Forelimb muscle (tissue), 1 donor: Measurements from ENCODE around the gene UBE3A. TPM values are rescaled to one million over a fixed set of nuclear protein-coding genes. Genes with fewer than 3 reads are reported as not detected.
"Not testable (repeated sequence)": the region's sequence is repeated elsewhere in the genome, so short reads cannot be mapped to it uniquely, and the experiment has no call there.

ENCODE experiments used
- DNase-seq: peaks from one replicate; pipeline ENCODE4 v3.0.0-alpha.2; 2013; ENCODE audit warnings: low read depth
- polyA plus RNA-seq: library from polyadenylated mRNA; unstranded; fragments of 120-200 nt; gene quantifications from one replicate; pipeline ENCODE4 v1.2.1, GENCODE V29; 2013; ENCODE audit not compliant: insufficient read length

UBE3A gene
- 95.0 TPM for polyA plus RNA-seq

DNA sequence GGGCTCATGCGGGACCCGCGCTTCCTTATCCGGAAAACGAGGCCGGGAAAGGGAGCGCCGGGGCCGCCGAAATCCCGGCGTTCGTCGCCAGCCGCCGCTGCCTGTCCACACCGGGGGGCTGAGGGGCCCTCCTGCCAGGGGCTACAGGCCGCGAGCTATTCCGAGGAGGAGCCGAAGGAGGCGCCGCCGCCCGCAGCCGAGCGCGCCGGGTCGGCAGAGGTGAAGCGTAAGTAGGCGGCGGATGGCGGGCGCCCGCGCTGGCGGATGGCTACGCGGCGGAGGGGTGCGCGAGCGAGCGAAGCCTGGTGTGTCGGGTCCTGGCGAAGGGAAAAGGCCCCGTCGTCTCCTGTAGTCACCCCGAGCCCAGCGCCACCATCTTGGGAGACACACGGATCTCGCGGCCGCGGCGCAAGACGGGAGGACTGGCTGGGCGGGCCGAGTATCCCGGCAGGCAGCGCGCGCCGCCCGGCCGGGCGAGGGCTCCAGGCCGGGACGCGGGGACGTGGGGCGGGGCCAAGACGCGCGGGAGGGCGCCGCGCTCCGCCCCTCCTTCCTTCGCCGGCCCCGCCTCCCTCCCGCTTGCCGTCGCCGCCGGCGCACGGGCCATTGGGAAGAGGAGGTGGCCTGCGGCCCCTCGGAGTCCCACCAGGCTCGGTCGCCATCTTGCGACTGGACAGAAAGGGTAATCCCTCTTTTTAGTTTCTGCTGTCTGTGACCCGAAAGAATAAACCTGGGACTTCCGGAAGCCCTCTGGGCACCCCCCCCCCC lies at the start of gene UBE3A:
Gene UBE3A, minus strand, starts transcription at position 424 of the 768 bp plus-strand sequence. CDS start 29,917 bp downstream, outside the sequence.
- DNase-seq = peak; percentile 81

DNA sequence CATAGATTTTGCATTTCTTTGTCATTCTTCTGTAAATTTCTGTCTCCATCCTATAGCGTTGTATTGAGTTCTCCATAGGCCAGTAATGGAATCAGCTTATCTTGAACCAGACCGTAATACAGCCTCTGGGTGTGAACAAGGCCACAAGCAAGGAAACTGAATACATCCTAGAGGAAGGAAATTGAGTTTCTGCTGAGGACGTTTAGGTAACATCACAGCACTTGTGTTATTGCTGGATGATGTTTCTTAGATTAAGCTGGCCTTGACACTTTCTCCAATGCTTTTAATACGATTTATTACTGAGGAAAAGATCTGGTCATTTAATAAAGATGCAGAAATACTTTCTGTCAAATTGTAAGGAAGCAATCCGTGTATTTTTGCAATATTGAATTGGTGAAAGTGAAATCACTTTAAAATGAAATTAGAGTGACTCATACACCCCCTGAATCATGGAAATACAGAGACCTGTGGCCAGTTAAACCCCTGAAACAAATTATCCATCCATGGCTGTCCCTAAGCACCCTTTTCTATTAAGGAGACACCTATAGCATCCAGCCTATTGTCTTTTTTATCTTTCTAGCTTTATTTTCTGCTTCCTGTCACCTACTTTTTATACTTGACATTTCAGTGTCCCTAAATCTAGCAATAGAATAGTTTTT lies 48.5 kb upstream of the UBE3A start:
- no peak for DNase-seq

DNA sequence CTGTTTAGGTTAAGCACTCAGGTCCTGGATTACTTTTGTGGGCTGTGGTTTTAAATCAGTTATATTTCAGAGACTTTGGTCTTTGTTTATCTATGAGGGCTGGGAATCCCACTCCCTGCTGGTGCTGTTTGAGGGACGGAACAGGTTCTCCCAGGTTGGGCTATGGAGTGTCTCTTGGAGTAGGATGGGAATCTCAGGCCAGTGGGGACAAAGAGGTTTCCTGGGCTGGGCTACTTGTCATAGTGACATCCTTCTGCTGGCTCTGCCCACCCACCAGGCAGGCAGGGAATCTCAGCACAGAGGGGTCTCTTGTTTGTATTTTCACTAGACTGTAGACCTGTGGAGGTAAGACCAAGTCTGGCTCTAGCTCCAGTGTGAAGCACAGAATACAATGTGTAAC lies 47.2 kb upstream of the UBE3A start:
- no peak for DNase-seq

DNA sequence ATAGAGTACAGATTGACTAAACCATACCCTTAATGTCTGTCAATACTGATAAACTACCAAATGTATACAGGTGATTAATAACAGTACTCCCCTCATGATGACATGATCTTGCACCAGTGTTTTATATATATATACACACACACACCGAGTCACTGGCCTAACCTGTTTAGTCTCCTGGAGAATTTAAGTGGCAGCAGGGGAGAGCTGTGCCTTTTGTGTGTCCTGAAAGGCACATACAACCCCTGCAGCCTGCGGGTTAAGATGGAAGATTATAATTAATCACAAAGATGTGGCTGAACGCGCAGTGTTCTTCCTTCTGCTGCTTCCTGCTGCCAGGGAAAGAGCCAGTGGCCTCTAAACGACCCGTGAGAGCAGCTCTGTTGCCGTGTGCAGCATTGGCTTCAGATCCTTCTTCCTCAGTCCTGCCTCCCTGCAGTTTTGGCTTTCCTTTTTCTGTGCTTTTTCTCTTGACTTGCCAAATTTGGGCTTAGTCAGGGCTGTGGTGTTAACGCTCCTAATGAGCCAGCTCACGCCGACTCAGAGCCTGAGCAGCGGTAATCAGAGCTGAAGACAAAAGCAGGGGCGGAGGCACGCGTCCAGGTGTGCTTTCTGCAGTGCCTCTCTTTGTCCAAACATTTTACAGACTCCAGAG lies 42.5 kb upstream of the UBE3A start:
- DNase-seq = peak; percentile 20

DNA sequence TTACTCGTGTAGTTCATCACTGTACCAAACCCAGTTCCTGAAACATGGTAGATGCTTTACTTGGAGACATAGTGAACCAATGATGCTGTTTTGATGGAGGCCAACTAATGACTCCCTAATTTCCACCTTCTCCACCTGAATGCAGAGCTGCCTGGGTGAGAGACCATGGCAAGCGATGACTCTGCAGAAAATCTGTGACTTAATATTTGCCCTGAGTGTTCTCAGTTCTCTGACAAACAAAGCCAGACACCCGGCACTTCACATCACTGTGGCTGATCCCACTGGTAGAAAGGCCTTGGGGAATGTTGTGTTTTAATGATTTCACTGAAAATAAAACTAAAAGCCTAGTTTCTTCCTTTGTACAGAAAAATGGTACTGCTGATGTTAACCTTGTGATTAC lies 39.5 kb upstream of the UBE3A start:
- DNase-seq = no peak

DNA sequence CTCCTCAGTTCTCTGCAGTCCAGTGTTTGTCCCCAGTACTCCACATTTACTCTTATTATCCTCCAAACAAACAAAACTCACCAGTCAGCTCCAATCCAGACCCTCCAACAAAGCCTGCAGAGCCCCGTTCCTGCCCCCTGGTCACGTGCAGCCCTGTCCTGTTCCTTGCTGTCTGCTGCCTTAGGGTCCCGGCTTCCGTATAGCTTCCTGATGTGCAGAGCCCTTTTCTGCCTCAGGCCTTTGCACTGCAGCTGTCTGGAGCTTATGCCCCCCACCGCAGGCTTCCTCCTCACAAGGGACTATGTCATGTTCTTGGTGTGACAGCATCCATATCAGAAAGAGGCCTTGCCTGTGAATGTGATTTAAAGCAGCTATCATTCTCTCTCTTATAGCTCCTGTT lies 39.0 kb upstream of the UBE3A start:
- no peak for DNase-seq

DNA sequence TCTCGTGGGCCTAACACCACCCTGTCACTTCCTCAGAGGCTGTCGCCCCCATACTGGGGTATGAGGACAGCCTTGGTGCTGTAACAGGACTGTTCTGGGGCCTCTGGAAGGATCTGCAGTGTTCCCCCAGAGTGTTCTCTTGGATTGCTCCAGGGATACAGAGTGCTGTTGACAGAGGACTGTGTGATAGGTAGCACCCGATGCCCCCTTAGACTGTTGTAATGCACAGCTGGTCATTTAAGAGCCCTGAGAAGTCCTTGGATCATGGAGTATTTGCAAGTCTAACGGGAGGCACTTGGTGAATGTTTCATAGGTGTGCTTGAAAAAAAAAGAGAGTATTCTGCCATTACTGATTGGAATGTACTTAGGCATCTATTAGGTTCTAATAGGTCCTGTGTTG lies 35.4 kb upstream of the UBE3A start:
- no peak for DNase-seq

DNA sequence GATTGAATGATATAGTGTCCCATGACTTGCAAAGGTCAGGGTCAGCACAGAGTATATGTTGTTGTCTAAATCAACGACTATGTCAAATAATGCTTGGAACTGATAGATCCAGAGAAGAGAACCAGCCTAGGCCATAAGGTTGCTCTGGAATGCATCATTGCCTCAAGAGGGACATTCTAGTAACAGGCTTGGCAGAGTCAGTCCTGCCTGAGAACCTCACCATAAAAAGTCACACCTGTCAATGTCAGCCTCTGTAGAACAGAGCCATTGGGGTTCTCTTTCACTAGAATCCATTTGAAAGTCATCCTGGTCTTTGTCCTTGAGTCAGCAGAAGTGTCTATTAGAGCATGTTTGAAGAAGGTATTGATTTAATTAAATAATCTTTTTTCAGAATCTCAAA lies 31.4 kb upstream of the UBE3A start:
- DNase-seq = no peak

DNA sequence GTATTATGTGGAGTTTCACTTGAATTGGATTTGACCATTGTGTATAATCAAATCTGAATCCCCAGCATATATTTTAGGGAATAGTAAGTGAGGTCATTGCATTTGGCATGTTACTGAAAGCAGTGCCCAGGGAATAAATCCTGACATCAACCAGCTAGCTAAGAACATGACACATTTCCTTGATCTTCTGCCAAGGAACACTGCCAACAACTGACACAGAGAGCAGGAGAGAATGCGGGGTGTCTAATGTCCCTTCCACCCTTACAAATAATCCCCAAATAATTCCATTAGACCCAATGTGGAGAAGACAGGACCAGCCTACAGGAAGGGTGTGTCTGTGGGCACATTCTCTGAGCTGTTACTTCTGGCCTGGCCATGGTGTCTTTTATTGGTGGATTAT lies 30.6 kb upstream of the UBE3A start:
- DNase-seq = no peak

DNA sequence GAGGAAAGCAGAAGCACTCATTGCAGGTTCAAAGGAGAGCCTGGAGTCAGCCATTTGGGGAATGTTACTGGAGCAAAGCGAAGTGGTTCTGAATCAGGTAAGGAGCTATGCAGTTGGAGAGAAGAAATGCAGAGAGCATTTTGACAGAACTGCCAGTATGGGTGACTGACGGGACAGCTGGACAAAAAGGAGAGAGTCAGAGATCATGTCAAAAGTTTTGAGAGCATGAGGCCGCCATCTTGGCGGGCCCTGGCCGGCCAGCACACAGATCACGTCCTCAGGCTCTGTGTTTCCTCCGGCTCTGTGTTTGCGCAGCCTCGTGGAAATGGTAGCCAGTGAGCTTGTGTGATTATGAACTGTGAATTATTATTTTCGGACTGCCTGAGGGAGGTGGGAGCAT lies 29.8 kb upstream of the UBE3A start:
- no peak for DNase-seq

DNA sequence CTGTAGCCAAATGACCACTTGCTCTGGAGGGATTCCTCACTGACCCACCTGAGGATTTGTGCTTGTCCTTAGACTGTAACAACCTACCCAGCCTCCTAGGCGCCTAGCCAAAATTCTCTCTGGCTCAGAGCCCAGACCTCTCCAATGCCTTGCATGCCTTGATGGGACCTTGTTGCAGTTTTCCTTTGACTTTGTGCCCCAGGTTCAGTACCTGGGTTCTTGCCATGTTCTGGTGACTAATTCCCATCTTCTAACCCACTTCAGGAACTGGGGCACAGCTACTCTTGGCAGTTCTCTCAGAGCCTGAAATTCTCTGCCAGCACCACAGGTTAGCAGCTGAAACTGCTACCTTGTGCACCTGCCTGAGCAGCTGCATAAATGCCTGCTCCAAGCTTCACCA lies 27.0 kb upstream of the UBE3A start:
- no peak for DNase-seq

DNA sequence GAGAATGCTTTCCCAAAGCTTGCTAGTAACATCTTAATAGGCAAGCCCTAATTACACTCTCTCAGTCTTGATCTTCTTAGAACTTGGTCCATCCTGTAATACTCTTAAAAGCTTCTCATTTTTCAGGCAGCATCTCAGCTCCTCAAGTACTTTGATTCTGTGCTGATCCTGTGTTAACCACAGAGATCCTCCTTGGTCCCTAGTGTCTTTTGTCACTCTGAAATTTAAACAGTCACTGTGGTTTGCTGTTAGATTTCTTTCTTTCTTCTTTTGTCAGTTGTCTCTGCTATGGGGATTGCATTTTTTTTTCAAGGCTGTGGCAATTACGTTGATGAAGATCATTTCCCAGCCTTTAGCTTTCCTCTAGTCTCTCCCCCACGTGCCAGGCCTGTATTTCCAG lies 26.0 kb upstream of the UBE3A start:
- DNase-seq = no peak

DNA sequence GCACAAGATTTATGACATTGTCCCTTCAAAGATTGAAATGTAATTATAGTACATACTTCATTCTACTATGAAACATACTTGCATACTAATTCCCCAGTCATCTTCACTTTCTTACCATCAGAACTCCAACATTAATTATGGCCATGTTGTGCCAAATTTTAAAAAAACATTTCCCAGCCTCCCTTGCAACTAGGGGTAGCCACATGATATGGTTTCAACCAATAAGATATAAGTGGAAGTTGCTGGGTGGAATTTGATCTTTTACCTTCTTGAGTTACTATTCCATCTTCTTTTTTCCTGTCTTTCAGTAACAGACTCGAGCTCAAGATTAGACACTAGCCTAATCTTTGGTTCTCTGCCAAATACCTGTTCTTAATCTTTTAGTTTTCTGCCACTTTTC lies 25.6 kb upstream of the UBE3A start:
- DNase-seq = no peak

DNA sequence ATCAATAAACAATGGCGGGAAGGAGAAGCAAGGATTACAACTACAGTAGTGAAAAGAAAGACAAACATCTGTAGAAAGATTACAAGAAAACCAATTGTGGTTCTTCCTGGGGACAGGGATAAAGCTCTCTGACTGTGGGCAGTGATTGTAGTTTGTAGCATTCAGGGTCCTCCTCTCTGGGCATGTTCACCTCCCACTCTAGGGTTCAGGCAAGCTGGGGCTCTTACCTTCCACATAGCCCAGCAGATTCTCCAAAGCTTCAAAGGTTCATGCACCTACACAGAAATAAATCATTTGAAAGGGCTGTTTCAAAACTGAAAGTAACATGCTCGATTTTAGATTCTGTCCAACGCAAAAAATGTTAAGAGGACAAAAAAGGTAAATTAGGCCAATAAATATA lies 17.4 kb upstream of the UBE3A start:
- no peak for DNase-seq

DNA sequence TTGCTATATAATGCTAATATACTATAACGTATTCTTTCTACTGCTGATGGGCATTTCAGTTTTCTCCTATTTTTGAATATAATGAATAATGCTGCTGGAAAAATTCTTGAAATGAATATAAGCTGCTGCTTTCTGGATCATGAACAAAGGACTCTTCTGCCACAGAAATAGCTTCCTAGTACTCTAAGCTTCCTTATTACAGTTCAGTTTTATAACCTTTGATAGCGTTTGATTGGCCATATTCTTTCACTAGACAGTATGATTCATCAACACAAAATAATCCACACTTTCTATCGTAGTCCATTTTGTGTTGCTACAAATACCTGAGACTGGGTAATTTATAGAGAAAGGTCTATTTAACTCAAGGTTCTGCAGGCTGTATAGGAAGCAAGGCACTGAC lies 16.4 kb upstream of the UBE3A start:
- DNase-seq = no peak

DNA sequence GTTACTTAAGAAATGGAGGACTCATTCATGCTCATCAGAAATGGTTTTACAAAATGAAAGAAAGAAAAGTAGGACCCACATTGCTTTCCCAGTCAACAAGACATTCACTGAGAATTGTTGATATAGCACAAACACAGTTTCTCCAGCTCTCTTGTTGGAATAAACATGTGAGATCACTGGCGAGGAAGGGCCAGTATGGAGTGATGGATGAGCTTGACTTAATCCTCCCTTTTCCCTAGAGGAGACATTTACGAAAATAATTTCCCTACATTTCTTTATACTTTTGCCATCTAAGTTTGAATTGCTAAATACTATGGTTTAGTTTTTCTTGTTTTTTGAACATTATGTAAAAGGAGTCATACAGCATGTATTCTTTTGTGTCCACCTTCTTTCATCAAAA lies 15.9 kb upstream of the UBE3A start:
- no peak for DNase-seq

DNA sequence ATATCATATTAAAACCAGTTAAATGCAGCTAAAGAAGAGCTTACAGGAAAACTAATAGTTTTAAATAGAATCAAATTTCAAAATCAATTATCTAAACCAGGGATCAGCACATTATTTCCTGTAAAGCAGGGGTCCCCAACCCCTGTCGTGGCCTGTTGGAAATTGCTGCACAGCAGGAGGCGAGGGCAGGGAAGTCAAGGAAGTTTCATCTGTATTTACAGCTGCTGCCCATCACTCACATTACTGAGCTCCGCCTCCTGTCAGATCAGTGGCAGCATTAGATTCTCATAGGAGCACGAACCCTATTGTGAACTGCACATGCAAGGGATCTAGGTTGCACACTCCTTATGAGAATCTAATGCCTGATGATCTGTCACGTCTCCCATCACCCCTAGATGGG lies 14.4 kb upstream of the UBE3A start:
- DNase-seq = not testable (repeated sequence)

DNA sequence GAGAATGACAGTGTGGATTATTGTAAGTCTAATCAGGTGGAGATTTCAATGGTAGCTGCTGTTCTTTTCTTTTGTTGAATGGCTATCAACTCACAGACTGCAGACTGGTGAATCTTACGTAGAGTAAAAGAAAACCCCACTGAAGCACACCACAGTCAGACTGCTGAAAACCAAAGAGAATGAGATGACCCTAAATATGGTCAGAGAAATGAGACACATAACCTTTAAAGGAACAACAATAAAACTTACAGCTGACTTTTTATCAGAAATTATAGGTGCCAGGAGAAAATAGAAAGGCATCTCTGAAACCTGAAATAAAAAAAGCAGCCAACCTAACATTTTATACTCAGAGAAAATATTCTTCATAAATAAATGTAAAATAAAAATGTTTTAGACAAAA lies 12.7 kb upstream of the UBE3A start:
- no peak for DNase-seq

DNA sequence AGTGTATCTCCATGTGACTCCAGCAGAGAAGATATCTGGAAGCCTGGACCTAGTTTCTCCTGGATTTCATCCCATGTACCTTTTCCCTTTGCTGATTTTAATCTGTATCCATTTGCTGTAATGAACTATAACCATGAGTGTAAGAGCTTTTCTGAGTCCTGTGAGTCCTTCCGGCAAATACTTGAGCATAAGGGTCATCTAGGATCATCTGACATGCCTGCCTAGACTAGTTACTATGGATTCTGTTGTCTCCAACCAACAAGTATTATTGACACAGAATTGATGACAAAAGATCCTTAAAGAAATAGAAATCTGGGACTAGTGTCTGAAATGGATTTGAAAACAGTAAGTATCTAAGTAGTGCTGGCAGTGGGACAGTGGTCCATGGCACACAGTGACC lies 11.3 kb upstream of the UBE3A start:
- DNase-seq = no peak

DNA sequence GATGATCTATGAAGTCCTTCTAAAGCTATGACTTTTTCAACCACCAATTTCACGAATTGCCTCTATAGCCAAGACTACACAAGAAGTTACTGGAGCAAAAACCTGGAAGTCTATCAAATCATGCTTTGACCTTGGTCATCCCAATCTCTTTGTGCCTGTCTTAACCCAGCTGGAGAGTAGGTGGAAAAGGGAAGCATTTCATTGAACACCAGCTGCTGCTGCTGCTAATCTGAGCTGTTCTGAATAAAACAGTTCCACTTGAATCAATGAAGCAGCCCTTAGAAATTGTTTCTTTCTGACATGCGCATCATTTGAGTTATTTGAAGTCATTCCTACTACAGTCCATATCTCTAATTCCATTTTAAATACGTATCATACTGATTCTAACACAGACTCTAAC lies 7.3 kb upstream of the UBE3A start:
- DNase-seq = no peak

DNA sequence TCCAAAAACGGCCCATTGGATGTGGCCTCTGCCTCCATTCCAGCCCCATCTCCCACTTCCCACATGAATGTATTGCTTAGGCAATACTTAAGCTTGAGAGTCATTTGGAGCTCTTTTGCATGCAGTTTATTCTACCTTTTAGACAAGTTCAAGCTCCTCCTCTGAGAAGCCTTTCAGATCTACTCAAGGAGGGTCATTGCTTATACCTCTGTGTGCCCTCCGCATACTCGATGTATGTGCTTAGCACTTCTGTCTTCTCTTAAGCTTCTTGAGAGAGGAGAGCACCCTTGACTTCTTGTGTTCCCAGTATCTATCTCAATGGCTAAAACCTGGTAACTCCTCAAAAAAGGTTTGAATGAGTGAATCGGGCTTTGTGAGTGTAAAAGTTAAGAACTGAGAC lies 6.6 kb upstream of the UBE3A start:
- DNase-seq = no peak

DNA sequence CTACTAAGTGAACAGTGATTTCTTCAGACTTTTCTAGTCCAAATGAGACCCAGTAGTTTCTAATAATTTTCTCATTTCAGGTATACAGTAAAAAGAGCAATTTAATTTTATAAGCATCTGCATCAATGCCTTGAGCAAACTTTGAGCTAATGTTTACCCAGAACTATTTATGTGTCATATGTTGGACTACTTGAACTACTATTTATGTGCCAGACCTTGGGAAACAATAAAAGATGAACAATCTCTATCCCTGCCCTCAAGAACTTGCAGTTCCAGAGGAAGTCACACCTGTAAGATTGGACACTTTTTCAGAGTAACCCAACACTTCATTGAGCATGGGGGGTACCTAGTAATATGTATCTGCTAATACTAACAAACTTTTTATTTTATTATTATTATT lies 2.3 kb upstream of the UBE3A start:
- no peak for DNase-seq

DNA sequence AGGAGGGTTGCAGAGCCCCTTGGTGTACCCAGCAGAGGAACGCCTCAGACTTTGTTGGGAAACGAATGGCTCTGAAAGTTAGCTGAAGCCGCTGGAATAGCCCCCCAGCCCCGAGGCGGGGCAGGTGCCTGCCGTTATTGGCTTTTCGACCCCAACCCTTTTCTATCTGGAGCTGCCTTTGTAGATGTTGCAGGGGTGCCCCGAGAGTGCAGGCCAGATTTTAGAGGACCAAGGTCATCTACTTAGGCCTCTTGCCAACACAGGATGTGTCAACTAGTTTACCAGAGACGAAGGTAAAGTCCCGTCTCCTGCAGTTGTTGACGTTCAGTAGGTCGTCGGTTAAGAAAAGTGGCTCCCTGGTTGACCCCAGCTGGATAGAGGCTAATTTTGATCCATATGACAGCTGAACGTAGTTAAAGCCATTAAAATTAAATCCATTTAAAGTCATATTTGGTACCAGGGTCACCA lies 579 bp upstream of the UBE3A start:
- no peak for DNase-seq
